GM19452 (cell line): ENCODE results near the gene TOPBP1.
"Not testable (repeated sequence)": the region's sequence is repeated elsewhere in the genome, so short reads cannot be mapped to it uniquely, and the experiment has no call there.

Source experiments
- ATAC-seq: cut with Tn5 transposase; IDR thresholded peaks from one replicate; pipeline ENCODE4 v1.9.1; 2021; ENCODE audit not compliant: unreplicated experiment

The TOPBP1 gene

GRCh38 chr3:133573054-133573628 lies 88.6 kb downstream of the TOPBP1 start:
- peak; percentile 58 for ATAC-seq

- no peak for ATAC-seq
Measured at GRCh38 chr3:133572158-133573053, 89.3 kb downstream of the TOPBP1 start.

GRCh38 chr3:133570937-133571320 lies 90.8 kb downstream of the TOPBP1 start:
- ATAC-seq, result no peak

- ATAC-seq, result no peak
Measured at GRCh38 chr3:133570139-133570936, 91.4 kb downstream of the TOPBP1 start.

- no peak for ATAC-seq
Measured at GRCh38 chr3:133568294-133569014, 93.3 kb downstream of the TOPBP1 start.

GRCh38 chr3:133563816-133564215 lies 97.9 kb downstream of the TOPBP1 start:
- no peak for ATAC-seq

- ATAC-seq, result no peak
Measured at GRCh38 chr3:133563186-133563591, 98.6 kb downstream of the TOPBP1 start.

- ATAC-seq, result no peak
Measured at GRCh38 chr3:133562376-133562775, 99.4 kb downstream of the TOPBP1 start.

- ATAC-seq, result no peak
Measured at GRCh38 chr3:133561679-133562078, 100.1 kb downstream of the TOPBP1 start.

GRCh38 chr3:133551589-133551988 lies 110.2 kb downstream of the TOPBP1 start:
- ATAC-seq, result not testable (repeated sequence)
